ENCODE data around the gene PIGB.
A peak's percentile ranks its signal among the peaks of the same experiment; 100 is the strongest.
"Not testable (repeated sequence)": the region's sequence is repeated elsewhere in the genome, so short reads cannot be mapped to it uniquely, and the experiment has no call there.

The PIGB gene

GRCh38 chr15:55318588-55319494 is at the start of gene PIGB, which contains the start of gene PIGBOS1:
Gene PIGB (plus strand): TSS chr15:55319222. CDS start chr15:55319251, 29 bp downstream.
Gene PIGBOS1 (minus strand): TSS chr15:55319123. CDS start chr15:55317792, 1,331 bp downstream.
- DNase-seq: peak; percentile 63

GRCh38 chr15:55270291-55270690 is 48.7 kb upstream of the PIGB start:
- no peak for DNase-seq

- no peak for DNase-seq
These were observed 42.7 kb upstream of the PIGB start for GRCh38 chr15:55276324-55276723.

GRCh38 chr15:55277116-55277564 is 41.9 kb upstream of the PIGB start:
- no peak for DNase-seq

DNA sequence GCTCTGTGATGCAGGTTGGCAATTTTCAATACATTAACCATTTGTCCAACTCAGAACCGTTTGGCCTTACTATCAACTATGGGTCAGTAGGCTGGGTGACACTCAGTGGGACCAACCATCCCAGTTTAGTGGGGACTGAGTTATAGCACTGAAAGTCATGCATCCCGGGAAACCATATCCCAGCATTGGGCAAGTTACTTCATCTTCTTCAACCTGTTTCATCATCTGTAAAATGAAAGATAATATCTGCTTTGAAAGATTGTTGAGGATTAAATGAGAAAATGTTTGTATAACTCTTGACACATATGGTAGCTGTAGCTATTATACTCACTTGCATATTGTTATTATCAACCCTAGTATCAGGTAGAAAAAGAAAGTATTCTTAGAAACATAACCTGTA is 41.3 kb upstream of the PIGB start:
- DNase-seq: no peak

DNA sequence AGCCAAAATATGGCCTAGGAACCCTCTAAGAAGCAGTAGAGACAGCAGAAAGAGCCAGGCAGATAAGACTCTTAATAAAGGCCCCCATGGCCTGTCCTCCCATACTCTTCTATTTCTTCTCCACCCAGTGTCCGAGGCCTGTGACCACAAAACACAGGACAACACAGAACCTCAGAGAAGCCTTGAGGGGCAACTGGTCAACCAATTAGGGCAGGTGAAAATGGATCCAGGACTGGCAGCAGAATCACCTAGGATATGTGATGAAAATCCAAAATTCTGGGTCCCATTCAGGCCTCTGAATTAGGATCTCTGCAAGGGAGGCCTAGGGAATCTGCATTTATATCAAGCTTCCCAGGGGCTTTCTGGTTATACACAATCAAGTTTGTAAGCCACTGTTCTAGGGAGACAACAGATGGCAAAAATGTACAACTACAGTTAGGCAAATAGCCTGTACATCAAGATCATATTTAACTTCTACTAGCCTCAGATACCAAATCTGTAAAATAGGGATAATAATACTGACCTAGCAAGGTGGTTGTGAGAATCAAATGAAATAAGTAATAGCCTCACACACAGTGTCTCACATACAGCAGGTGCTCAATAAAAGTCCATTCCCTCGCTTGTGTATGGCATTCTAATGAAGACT is 39.8 kb upstream of the PIGB start:
- no peak for DNase-seq

DNA sequence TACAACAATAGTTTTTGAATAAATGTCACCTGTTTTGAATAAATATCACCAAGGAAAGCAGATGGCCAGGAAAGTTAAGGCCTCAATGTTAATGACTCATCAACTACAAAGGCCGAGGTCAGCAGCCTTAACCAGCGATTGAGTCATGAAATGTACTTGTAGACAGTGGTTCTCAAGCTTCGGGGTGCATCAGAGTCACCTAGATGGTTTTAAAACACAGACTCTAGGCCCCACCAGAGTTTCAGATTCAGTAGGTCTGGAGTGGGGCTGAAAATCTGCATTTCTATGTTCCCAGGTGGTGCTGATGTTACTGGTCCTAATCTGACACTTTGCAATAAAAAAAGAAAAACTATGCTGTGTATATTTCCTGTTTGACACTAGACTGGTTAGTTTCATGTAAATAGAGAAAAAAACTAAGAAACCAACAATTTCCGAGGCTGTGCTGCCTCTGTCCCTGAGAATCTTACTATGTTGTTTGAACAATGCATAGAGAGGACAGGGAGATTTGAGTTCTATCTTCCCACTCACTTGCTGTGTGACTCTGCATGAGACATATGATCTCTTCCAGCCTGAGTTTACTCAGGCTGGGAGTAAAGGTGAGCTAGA is 39.2 kb upstream of the PIGB start:
- no peak for DNase-seq

DNA sequence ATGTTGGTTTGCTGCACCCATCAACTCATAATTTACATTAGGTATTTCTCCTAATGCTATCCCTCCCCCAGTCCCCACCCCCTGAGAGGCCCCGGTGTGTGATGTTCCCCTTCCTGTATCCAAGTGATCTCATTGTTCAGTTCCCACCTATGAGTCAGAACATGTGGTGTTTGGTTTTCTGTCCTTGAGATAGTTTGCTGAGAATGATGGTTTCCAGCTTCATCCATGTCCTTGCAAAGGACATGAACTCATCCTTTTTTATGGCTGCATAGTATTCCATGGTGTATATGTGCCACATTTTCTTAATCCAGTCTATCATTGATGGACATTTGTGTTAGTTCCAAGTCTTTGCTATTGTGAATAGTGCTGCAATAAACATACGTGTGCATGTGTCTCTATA is 38.4 kb upstream of the PIGB start:
- not testable (repeated sequence) for DNase-seq

- DNase-seq: no peak
These were observed 37.3 kb upstream of the PIGB start for GRCh38 chr15:55281517-55282228.

DNA sequence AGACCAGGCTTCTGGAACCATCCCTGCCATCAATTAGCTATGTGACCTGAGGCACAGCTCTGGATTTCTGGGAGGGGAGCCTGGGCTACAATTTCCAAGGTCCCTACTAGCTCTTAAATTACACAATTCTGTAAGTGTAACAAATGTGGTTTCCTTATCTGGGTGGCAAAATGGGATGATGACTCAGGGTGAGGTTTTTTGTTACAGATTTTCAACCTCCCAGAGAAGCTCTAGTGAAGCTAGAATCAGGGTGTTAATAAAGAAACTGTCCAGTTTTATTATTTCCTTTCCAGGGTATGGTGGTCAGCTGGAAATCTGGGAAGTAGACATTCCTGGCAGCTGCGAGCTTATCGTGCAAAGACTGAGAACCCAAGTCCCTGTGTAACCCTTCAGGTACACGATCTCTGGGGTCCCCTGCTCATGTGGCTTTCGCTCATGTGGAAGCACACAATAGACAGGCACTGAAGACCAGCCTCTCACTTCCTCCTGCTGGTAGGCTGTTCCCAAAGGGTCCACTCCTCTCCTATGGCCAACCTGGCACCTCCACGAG is 36.7 kb upstream of the PIGB start:
- DNase-seq: no peak

DNA sequence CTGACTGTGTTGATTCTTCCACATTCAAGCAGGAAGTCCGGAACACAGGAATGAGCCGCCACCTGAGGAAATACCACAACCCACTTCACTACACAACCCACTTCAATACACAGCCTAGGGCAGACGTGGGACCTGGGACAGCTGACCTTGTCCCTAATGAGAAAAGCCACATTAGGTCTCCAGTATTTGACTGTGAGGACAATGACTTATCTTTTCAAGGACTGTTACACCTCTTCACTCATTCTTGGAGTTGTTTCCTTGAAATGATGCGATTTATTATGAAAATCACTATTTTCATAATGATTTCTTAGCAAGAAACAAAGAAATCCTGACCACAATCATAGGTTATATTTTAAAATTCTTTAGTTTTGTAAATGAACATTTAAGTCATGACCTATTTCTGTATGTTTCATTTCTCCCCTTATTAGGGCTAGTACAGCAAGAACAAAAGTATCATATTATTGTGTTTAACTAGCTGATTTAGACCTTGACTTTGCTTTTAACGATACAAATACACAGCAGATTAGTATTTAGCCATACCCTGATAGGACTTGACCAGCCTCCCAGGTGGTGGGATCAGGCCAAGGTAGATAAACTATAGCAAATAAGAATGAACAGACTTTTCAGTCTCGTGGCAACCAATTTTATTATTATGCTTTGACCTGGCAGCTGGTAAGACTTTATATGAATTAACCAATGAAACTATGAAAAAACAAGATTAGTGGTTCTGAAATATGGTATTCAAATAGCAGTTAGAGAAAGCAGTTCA is 35.5 kb upstream of the PIGB start:
- DNase-seq: no peak

- no peak for DNase-seq
These were observed 34.6 kb upstream of the PIGB start for GRCh38 chr15:55284426-55284825.

- DNase-seq: not testable (repeated sequence)
These were observed 32.4 kb upstream of the PIGB start for GRCh38 chr15:55286442-55287189.

DNA sequence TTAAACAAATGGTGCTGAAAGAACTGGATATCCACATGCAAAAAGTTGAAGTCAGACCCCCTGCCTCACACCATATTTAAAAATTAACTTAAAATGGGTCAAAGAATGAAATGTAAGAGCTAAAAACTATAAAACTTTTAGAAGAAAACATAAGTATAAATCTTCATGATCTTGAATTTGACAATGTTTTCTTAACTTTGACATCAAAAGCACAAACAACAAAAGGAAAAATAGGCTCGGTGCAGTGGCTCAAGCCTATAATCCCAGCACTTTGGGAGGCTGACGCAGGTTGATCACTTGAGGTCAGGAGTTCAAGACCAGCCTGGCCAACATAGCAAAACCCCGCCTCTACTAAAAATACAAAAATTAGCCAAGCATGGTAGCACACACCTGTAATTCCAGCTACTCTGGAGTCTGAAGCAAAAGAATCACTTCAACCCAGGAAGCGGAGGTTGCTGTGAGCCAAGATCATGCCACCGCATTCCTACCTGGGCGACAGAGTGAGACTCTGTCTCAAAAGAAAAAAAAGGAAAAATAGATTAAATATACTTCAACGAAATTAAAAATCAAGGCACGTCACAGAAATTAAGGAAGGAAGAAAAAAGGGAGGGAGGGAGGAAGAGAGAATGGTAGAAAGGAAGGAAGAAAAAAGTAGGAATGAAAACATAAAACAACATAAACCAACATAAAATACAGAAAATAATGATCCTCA is 30.9 kb upstream of the PIGB start:
- no peak for DNase-seq

- DNase-seq: no peak
These were observed 29.8 kb upstream of the PIGB start for GRCh38 chr15:55289011-55289745.

DNA sequence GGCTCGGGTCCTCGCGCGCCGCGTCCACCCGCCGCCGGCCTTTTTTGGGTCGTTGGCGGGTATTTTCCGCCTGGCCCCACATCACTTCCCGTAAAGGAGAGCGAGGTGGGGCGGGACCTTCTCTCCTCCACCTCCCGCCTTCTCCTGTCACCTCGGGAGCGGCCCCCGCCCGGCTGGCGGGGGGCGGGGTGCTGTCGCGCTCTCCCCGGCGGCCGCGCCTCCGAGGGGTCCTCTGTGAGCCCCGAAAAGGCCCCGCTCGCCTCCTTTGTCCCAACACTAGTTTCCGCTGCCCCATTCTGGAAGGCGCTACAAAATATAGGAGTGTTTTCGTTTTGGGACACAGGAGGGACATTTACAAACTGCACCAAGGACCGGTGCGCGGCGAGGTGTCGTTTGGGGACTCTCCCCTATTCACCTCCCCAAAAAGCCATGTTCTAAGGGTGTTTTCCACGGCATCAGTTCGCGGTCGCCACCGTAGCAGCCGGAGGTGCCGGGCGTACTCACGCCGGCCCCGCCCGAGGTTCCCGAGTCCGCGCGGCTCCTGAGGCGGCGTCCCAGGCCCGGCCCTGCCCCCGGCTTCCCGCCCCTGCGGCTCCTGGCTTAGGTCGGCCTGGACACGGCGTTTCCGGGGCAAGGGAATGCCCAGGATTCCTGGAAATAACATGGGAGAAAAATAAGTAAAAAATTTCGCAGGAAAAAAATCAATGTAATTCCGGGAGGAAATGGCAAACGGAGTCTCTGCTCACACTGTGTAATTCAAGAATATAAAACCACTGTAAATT is 29.1 kb upstream of the PIGB start, which contains the start of gene RAB27A:
RAB27A (minus strand) TSS at position 68 of the 782 bp plus-strand sequence. CDS start 54,879 bp downstream, outside the sequence.
- no peak for DNase-seq

DNA sequence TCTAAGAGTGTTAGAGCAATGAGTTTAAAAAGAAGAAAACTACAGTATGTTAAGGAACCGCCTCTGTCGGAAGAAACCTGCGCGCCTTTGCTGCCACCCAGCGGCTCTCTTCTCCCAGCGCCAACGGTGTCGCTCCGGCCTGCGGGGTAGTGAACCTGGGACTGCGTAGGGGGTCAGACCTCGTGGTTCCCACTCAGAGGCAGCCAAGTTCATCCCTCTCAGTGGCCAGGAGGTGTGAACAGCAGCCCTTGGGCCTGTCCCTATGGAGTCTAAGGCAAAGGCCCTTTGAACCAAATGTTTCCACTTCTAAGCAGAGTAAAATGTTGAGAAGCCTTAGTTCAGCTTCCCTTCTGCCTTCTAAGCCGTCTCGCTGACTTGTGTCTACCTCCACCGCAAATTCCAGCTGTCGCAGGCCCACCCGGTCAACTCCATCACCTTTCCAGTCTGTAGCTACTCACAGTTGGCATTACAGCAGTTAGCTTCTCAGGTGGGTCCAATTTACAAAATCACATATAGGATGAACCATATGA is 28.4 kb upstream of the PIGB start:
- DNase-seq: peak; percentile 35

- DNase-seq: no peak
These were observed 21.7 kb upstream of the PIGB start for GRCh38 chr15:55297315-55297714.

Data from DMS79 treated with DMSO at 0.1 percent for 48 hours (cell line).